ENCODE data around the gene SLC24A4.

DNA sequence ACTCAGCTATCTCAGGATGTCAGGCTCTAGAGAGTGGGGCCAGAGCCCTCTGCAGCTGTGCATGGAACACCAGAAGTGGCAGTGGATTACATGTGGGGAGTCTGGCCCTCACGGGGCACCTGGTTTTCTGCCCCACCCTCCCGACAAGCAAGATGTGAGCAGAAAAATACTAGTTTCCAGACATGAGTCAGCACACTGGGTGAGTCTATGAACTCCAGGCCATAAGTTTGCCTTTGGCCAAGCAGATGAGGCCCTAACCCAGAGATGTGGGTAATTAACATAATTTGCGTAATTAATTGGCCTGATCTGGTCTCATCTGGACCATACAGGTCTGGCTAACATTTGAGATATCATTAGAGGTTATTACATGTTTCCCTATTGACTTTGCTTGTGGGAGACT, 37.7 kb upstream of the SLC24A4 start:
- TF ChIP-seq, protein P1, sequence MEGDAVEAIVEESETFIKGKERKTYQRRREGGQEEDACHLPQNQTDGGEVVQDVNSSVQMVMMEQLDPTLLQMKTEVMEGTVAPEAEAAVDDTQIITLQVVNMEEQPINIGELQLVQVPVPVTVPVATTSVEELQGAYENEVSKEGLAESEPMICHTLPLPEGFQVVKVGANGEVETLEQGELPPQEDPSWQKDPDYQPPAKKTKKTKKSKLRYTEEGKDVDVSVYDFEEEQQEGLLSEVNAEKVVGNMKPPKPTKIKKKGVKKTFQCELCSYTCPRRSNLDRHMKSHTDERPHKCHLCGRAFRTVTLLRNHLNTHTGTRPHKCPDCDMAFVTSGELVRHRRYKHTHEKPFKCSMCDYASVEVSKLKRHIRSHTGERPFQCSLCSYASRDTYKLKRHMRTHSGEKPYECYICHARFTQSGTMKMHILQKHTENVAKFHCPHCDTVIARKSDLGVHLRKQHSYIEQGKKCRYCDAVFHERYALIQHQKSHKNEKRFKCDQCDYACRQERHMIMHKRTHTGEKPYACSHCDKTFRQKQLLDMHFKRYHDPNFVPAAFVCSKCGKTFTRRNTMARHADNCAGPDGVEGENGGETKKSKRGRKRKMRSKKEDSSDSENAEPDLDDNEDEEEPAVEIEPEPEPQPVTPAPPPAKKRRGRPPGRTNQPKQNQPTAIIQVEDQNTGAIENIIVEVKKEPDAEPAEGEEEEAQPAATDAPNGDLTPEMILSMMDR (conservative IDR thresholded peaks at IDR 0.05; ENCODE audit: low read depth, low read length): no peak
- TF ChIP-seq EZH2 (IDR thresholded peaks at IDR 0.05; ENCODE audit: low read length, unreplicated experiment) (no peak), EZH2phosphoT487 (IDR thresholded peaks at IDR 0.05; ENCODE audit: borderline replicate concordance, low read length) (no peak)
